Measurements from ENCODE around the gene CLCF1.

- TF ChIP-seq CTCF (IDR thresholded peaks at IDR 0.05; ENCODE audit: low read length) (no peak), EZH2 (IDR thresholded peaks at IDR 0.05; ENCODE audit: borderline replicate concordance, low read length) (no peak)
These were observed 36.1 kb downstream of the CLCF1 start for GRCh38 chr11:67337257-67337656.

All from OCI-LY1 (cell line).